K562 (cell line): ENCODE data around the gene ILF2. TPM values are rescaled to one million over a fixed set of nuclear protein-coding genes. Genes with fewer than 3 reads are reported as not detected.
A peak's percentile ranks its signal among the peaks of the same experiment; 100 is the strongest.

ENCODE experiments used
- ATAC-seq: fragments of 200-7000 bp; cut with Tn5 transposase; 3 replicates; pipeline ENCODE4 v1.9.1; 2020; ENCODE audit warnings: moderate library complexity
- BruUV-seq: library from RNA; stranded (reverse); fragments of 400-500 nt; replicated peaks from 2 replicates; lab custom pipeline; 2021; lab: Mats Ljungman, UMichigan
- CTCF ChIA-PET: fragments of 300-600 bp; formaldehyde crosslinking; extraction: SDS; loops from one replicate; lab custom pipeline; 2021; ENCODE audit warnings: low intra/inter-chr PET ratio; lab: Yijun Ruan, JAX
- POLR2A ChIA-PET: fragments of 300-600, 350-650 bp; sonication (Branson Sonifier 250); formaldehyde crosslinking; extraction: SDS; loops from one replicate; lab custom pipeline; 2021; ENCODE audit warnings: antibody characterized with exemption, inconsistent platforms; lab: Yijun Ruan, JAX
- DNase-seq, 4 experiments: peaks; one replicate each; pipeline versions ENCODE4 v3.0.0 to v3.0.0-alpha.2; 2011 to 2018; ENCODE audit warnings: low spot score in 3 of 4, mixed read lengths in 3 of 4; ENCODE audit errors: extremely low read depth in 1 of 4
- FAIRE-seq: peaks from 2 replicates; lab custom pipeline; 2011; peaks lifted over from hg19 to GRCh38; lab: Jason Lieb, UNC
- H2AFZ ChIP-seq: 2 replicates; pipeline ENCODE4 v1.6.0; 2011; ENCODE audit warnings: low read depth, low read length, control low read depth, inconsistent platforms
- H3K27ac ChIP-seq: fragments of 200-600 bp; 3 replicates; pipeline ENCODE4 v1.8.0; 2011; ENCODE audit warnings: low read depth, mild to moderate bottlenecking, control low read depth, inconsistent platforms, low read length, moderate library complexity, mixed read lengths; ENCODE audit errors: extremely low read depth
- H3K27me3 ChIP-seq, 2 experiments: fragments of 300-600 bp in 1 of 2; 2 replicates in 1 of 2; 3 replicates in 1 of 2; pipeline versions ENCODE4 v1.6.0 to v1.8.0; 2011; ENCODE audit warnings: inconsistent platforms in 2 of 2, low read length in 2 of 2, mild to moderate bottlenecking in 1 of 2, mixed read lengths in 1 of 2, moderate library complexity in 1 of 2; ENCODE audit not compliant: control insufficient read depth in 2 of 2, insufficient read depth in 2 of 2
- H3K36me3 ChIP-seq: fragments of 300-600 bp; 3 replicates; pipeline ENCODE4 v1.8.0; 2011; ENCODE audit warnings: mild to moderate bottlenecking, low read length, inconsistent platforms; ENCODE audit not compliant: control insufficient read depth, insufficient read depth
- H3K4me1 ChIP-seq, 2 experiments: fragments of 200-600 bp in 1 of 2; replicated peaks in 1 of 2; 2 replicates in 1 of 2; 3 replicates in 1 of 2; pipeline versions ENCODE4 v1.5.1 to v1.8.0; 2011; ENCODE audit warnings: inconsistent platforms in 2 of 2, low read length in 2 of 2, mild to moderate bottlenecking in 1 of 2, mixed read lengths in 1 of 2, moderate library complexity in 1 of 2; ENCODE audit not compliant: control insufficient read depth in 2 of 2, insufficient read depth in 2 of 2
- H3K4me2 ChIP-seq: 2 replicates; pipeline ENCODE4 v1.6.1; 2011; ENCODE audit warnings: low read length, control low read depth, inconsistent platforms, mixed read lengths; ENCODE audit not compliant: insufficient read depth
- H3K4me3 ChIP-seq: fragments of 200-600 bp; sonication (generic), shearing (Covaris generic); 2 replicates; pipeline ENCODE4 v1.5.1; 2016; ENCODE audit warnings: control low read depth, inconsistent platforms
- H3K79me2 ChIP-seq: fragments of 200-600 bp; 3 replicates; pipeline ENCODE4 v1.8.0; 2011; ENCODE audit warnings: low read length, inconsistent platforms; ENCODE audit not compliant: control insufficient read depth, insufficient read depth
- H3K9ac ChIP-seq, 2 experiments: 2 replicates each; pipeline versions ENCODE4 v1.6.0 to v1.6.1; 2011; ENCODE audit warnings: low read depth in 2 of 2, low read length in 2 of 2, control low read depth in 1 of 2, inconsistent platforms in 1 of 2, mild to moderate bottlenecking in 1 of 2, mixed read lengths in 1 of 2; ENCODE audit not compliant: insufficient read depth in 1 of 2
- H3K9me1 ChIP-seq: one replicate; pipeline ENCODE4 v1.6.0; 2011; ENCODE audit warnings: inconsistent platforms, mild to moderate bottlenecking, low read length, moderate library complexity; ENCODE audit not compliant: control insufficient read depth, insufficient read depth
- H3K9me3 ChIP-seq: replicated peaks from 2 replicates; pipeline ENCODE4 v1.5.1; 2011; ENCODE audit warnings: low read depth, low read length, inconsistent platforms; ENCODE audit not compliant: control insufficient read depth, insufficient read depth
- H4K20me1 ChIP-seq: replicated peaks from 2 replicates; pipeline ENCODE4 v1.6.1; 2011; ENCODE audit warnings: low read length, inconsistent platforms, mixed read lengths; ENCODE audit not compliant: control insufficient read depth, insufficient read depth
- ILF3 ChIP-seq: fragments of 450-650 bp; IDR thresholded peaks from 2 replicates; pipeline ENCODE4 v1.6.1; 2018; ENCODE audit warnings: antibody characterized with exemption, mild to moderate bottlenecking, moderate library complexity, borderline replicate concordance
- KAT8 ChIP-seq: fragments of 450-650 bp; IDR thresholded peaks from 2 replicates; pipeline ENCODE4 v1.6.1; 2016; ENCODE audit warnings: low read depth, mild to moderate bottlenecking
- PRDM10 ChIP-seq: fragments of 450-650 bp; IDR thresholded peaks from 2 replicates; pipeline ENCODE4 v1.6.1; 2018; ENCODE audit not compliant: partially characterized antibody
- SNRNP70 ChIP-seq: fragments of 200-400 bp; formaldehyde crosslinking; optimal IDR thresholded peaks from 2 replicates; pipeline ENCODE3; 2017; ENCODE audit warnings: low read depth, low read length
- ZNF589 ChIP-seq: fragments of 200-800 bp; sonication (Bioruptor generic); IDR thresholded peaks from 2 replicates; pipeline ENCODE4 v1.6.1; 2016; ENCODE audit warnings: low read depth, missing genetic modification characterization, missing compliant biosample characterization
- WGBS: fragments of 100-300 bp; shearing (Covaris generic); methylation state at CpG from one replicate; pipeline ENCODE4 v1.1.6; 2016; ENCODE audit warnings: low coverage, mixed read lengths; ENCODE audit not compliant: insufficient coverage; ENCODE audit errors: missing lambda C conversion rate; 5-methylcytosine and 5-hydroxymethylcytosine counted together
- in situ Hi-C: fragments of 300-500 bp; cut with MboI; formaldehyde crosslinking; loops from 4 replicates; pipeline ENCODE4 v1.15.0; 2018; ENCODE audit warnings: inconsistent platforms, mixed read lengths
- intact Hi-C: fragments of 100-400 bp; cut with micrococcal nuclease; formaldehyde crosslinking; loops from 2 replicates; pipeline ENCODE4 v1.14.2; 2022
- polyA plus RNA-seq, 8 experiments: library from polyadenylated mRNA; depleted of rRNA in 4 of 8; stranded (reverse) in 5 of 8; unstranded in 3 of 8; fragments of >200 nt; fragmentation: Nextera tagmentation in 2 of 8; fragmentation: Illumina TruSeq in 1 of 8; extraction: Ambion mirVana in 2 of 8; extraction: Trizol in 1 of 8; gene quantifications; 2 replicates each; pipeline versions ENCODE4 v1.2.1 to v1.2.3, GENCODE V29; 2011 to 2014; ENCODE audit warnings: inconsistent platforms in 1 of 8, missing spikeins in 1 of 8
- total RNA-seq, 7 experiments: library from RNA; depleted of rRNA in 6 of 7; stranded (reverse); fragments of >200 nt in 6 of 7; fragmentation: Illumina TruSeq in 2 of 7; extraction: Trizol in 2 of 7; gene quantifications; 2 replicates each; pipeline versions ENCODE4 v1.2.1 to v1.2.3, GENCODE V29; 2011 to 2021; ENCODE audit warnings: low replicate concordance in 1 of 7
- TF ChIP-seq, protein P1 (sequence below): sonication (generic); formaldehyde crosslinking; IDR thresholded peaks from 2 replicates; pipeline ENCODE4 v1.8.0; 2023; ENCODE audit warnings: missing genetic modification reagents, mild to moderate bottlenecking, borderline replicate concordance

ILF2 gene
- total and polyA plus RNA-seq, 9 of the 15 experiments (the other 6 are each of a cell fraction or from before 2014, with no cell fraction given) = 282 to 726 (median 474) TPM

GRCh38 chr1:153626477-153626903 lies 44.3 kb downstream of the ILF2 start (continued):
- peak; percentile 87 for TF ChIP-seq PRDM10

GRCh38 chr1:153624965-153625611 lies 45.7 kb downstream of the ILF2 start:
- Histone ChIP-seq H3K27me3 (no peaks in the 10 kb centered on the region), H3K36me3 (peaks cover 9% of the 10 kb centered on the region; the same call in 2 of the 3 replicates), H3K4me2 (no peak overlapping the region), H3K27ac (no peak overlapping the region), H3K79me2 (peaks cover 6% of the 10 kb centered on the region; the same call in 1 of the 3 replicates), H3K4me3 (no peak overlapping the region), H3K9ac (no peak overlapping the region), H2AFZ (no peak overlapping the region), H4K20me1 (no peaks in the 10 kb centered on the region), H3K4me1 (peaks cover 26 to 44% of the 10 kb centered on the region in 2 experiments), H3K9me1 (no peaks in the 10 kb centered on the region), H3K9me3 (no peaks in the 10 kb centered on the region)
- intact Hi-C loops (no loop called here), in situ Hi-C loops (no loop called here)
- ATAC-seq = no peak
- no TSS peak for BruUV-seq
- no peak for FAIRE-seq
- WGBS = 80% methylated on average over 10 of the region's 10 CpGs
- ChIA-PET POLR2A (interaction anchor here (1.4 to 3.8 kb wide), 7 partner anchors 8 to 109 kb away, joined by 3 to 70 read pairs (median 11); partner anchors contain the start of genes CHTOP, S100A14 and S100A5), CTCF (no interaction called here)
- no peak for DNase-seq
- TF ChIP-seq ZNF589 (CRISPR knock-in tag) = no peak
- no peak for TF ChIP-seq SNRNP70
- TF ChIP-seq ILF3 = no peak
- TF ChIP-seq, protein P1, sequence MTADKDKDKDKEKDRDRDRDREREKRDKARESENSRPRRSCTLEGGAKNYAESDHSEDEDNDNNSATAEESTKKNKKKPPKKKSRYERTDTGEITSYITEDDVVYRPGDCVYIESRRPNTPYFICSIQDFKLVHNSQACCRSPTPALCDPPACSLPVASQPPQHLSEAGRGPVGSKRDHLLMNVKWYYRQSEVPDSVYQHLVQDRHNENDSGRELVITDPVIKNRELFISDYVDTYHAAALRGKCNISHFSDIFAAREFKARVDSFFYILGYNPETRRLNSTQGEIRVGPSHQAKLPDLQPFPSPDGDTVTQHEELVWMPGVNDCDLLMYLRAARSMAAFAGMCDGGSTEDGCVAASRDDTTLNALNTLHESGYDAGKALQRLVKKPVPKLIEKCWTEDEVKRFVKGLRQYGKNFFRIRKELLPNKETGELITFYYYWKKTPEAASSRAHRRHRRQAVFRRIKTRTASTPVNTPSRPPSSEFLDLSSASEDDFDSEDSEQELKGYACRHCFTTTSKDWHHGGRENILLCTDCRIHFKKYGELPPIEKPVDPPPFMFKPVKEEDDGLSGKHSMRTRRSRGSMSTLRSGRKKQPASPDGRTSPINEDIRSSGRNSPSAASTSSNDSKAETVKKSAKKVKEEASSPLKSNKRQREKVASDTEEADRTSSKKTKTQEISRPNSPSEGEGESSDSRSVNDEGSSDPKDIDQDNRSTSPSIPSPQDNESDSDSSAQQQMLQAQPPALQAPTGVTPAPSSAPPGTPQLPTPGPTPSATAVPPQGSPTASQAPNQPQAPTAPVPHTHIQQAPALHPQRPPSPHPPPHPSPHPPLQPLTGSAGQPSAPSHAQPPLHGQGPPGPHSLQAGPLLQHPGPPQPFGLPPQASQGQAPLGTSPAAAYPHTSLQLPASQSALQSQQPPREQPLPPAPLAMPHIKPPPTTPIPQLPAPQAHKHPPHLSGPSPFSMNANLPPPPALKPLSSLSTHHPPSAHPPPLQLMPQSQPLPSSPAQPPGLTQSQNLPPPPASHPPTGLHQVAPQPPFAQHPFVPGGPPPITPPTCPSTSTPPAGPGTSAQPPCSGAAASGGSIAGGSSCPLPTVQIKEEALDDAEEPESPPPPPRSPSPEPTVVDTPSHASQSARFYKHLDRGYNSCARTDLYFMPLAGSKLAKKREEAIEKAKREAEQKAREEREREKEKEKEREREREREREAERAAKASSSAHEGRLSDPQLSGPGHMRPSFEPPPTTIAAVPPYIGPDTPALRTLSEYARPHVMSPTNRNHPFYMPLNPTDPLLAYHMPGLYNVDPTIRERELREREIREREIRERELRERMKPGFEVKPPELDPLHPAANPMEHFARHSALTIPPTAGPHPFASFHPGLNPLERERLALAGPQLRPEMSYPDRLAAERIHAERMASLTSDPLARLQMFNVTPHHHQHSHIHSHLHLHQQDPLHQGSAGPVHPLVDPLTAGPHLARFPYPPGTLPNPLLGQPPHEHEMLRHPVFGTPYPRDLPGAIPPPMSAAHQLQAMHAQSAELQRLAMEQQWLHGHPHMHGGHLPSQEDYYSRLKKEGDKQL = no peak
- no peak for TF ChIP-seq KAT8
